ENCODE results near the gene NLGN1.

The NLGN1 gene

GRCh38 chr3:173933113-173933512 is 535.6 kb downstream of the NLGN1 start:
- no peaks in the 10 kb centered on the region for H3K27me3 ChIP-seq (ENCODE audit: insufficient read depth, low read length)
- H3K9ac ChIP-seq (ENCODE audit: low read length): no peak overlapping the region
- H3K4ac ChIP-seq (ENCODE audit: low read depth, low read length): no peak overlapping the region
- H2AFZ ChIP-seq (ENCODE audit: insufficient read depth, low read length, poor library complexity): no peak overlapping the region
- no peak overlapping the region for H2AK5ac ChIP-seq (ENCODE audit: low read length)
- H3K4me1 ChIP-seq (ENCODE audit: control insufficient read depth in 1 of 2, insufficient read depth in 2 of 2, low read length in 2 of 2): no peaks in the 10 kb centered on the region
- no peak overlapping the region for H2BK12ac ChIP-seq (ENCODE audit: low read length)
- H3K79me2 ChIP-seq (ENCODE audit: control insufficient read depth, insufficient read depth, low read length, poor library complexity): no peaks in the 10 kb centered on the region
- H4K8ac ChIP-seq (ENCODE audit: low read depth, low read length): no peak overlapping the region
- no peak overlapping the region for H3K4me2 ChIP-seq (ENCODE audit: low read length)
- no peaks in the 10 kb centered on the region for H3K9me3 ChIP-seq (ENCODE audit: insufficient read depth, low read depth, low read length)
- H2BK5ac ChIP-seq (ENCODE audit: low read depth, low read length, poor library complexity): no peak overlapping the region
- no CpG with 5 or more reads among the region's 1 CpG for WGBS (ENCODE audit: extremely low coverage, insufficient coverage, insufficient read length)
- H3K27ac ChIP-seq (ENCODE audit: low read depth, low read length): no peak overlapping the region
- H3K4me3 ChIP-seq (ENCODE audit: low read depth, low read length): no peak overlapping the region
- no peak overlapping the region for H2BK120ac ChIP-seq (ENCODE audit: insufficient read depth, low read length, poor library complexity)
- no peaks in the 10 kb centered on the region for H3K36me3 ChIP-seq (ENCODE audit: control insufficient read depth in 1 of 2, insufficient read depth in 2 of 2, low read length in 2 of 2)
- H3K14ac ChIP-seq (ENCODE audit: low read length): no peak overlapping the region
- H3K18ac ChIP-seq (ENCODE audit: low read length): no peak overlapping the region
- no peaks in the 10 kb centered on the region for H3K79me1 ChIP-seq (ENCODE audit: low read length)
- no peak overlapping the region for H3K23ac ChIP-seq (ENCODE audit: low read length)
- no peak overlapping the region for H4K91ac ChIP-seq (ENCODE audit: low read depth, low read length)
- no peak overlapping the region for H4K12ac ChIP-seq (ENCODE audit: low read depth, low read length)
- no peak for DNase-seq

- H3K27ac ChIP-seq (ENCODE audit: low read depth, low read length): no peak overlapping the region
- no peak overlapping the region for H4K12ac ChIP-seq (ENCODE audit: low read depth, low read length)
- no peak overlapping the region for H4K91ac ChIP-seq (ENCODE audit: low read depth, low read length)
- no peak overlapping the region for H3K9ac ChIP-seq (ENCODE audit: low read length)
- H3K4me2 ChIP-seq (ENCODE audit: low read length): no peak overlapping the region
- H3K9me3 ChIP-seq (ENCODE audit: insufficient read depth, low read depth, low read length): no peaks in the 10 kb centered on the region
- no peak overlapping the region for H2BK5ac ChIP-seq (ENCODE audit: low read depth, low read length, poor library complexity)
- H3K36me3 ChIP-seq (ENCODE audit: control insufficient read depth in 1 of 2, insufficient read depth in 2 of 2, low read length in 2 of 2): no peaks in the 10 kb centered on the region
- H3K23ac ChIP-seq (ENCODE audit: low read length): no peak overlapping the region
- no peak overlapping the region for H2BK120ac ChIP-seq (ENCODE audit: insufficient read depth, low read length, poor library complexity)
- whole genome bisulfite sequencing (ENCODE audit: extremely low coverage, insufficient coverage, insufficient read length): no CpG with 5 or more reads among the region's 2 CpGs
- H2AFZ ChIP-seq (ENCODE audit: insufficient read depth, low read length, poor library complexity): no peak overlapping the region
- H3K4me3 ChIP-seq (ENCODE audit: low read depth, low read length): no peak overlapping the region
- H3K79me1 ChIP-seq (ENCODE audit: low read length): no peaks in the 10 kb centered on the region
- H3K79me2 ChIP-seq (ENCODE audit: control insufficient read depth, insufficient read depth, low read length, poor library complexity): no peaks in the 10 kb centered on the region
- H4K8ac ChIP-seq (ENCODE audit: low read depth, low read length): no peak overlapping the region
- H2AK5ac ChIP-seq (ENCODE audit: low read length): no peak overlapping the region
- H3K14ac ChIP-seq (ENCODE audit: low read length): no peak overlapping the region
- H3K18ac ChIP-seq (ENCODE audit: low read length): no peak overlapping the region
- DNase-seq: no peak
- H3K4ac ChIP-seq (ENCODE audit: low read depth, low read length): no peak overlapping the region
- no peak overlapping the region for H2BK12ac ChIP-seq (ENCODE audit: low read length)
- no peaks in the 10 kb centered on the region for H3K27me3 ChIP-seq (ENCODE audit: insufficient read depth, low read length)
- no peaks in the 10 kb centered on the region for H3K4me1 ChIP-seq (ENCODE audit: control insufficient read depth in 1 of 2, insufficient read depth in 2 of 2, low read length in 2 of 2)
These were observed 538.8 kb downstream of the NLGN1 start for GRCh38 chr3:173936316-173936715.

- H3K79me1 ChIP-seq (ENCODE audit: low read length): no peaks in the 10 kb centered on the region
- no peak overlapping the region for H4K91ac ChIP-seq (ENCODE audit: low read depth, low read length)
- H3K4me1 ChIP-seq (ENCODE audit: control insufficient read depth in 1 of 2, insufficient read depth in 2 of 2, low read length in 2 of 2): no peaks in the 10 kb centered on the region
- H2AFZ ChIP-seq (ENCODE audit: insufficient read depth, low read length, poor library complexity): no peak overlapping the region
- no peaks in the 10 kb centered on the region for H3K27me3 ChIP-seq (ENCODE audit: insufficient read depth, low read length)
- H3K79me2 ChIP-seq (ENCODE audit: control insufficient read depth, insufficient read depth, low read length, poor library complexity): no peaks in the 10 kb centered on the region
- H3K36me3 ChIP-seq (ENCODE audit: control insufficient read depth in 1 of 2, insufficient read depth in 2 of 2, low read length in 2 of 2): no peaks in the 10 kb centered on the region
- no peak overlapping the region for H4K12ac ChIP-seq (ENCODE audit: low read depth, low read length)
- H3K18ac ChIP-seq (ENCODE audit: low read length): no peak overlapping the region
- no peak overlapping the region for H2BK120ac ChIP-seq (ENCODE audit: insufficient read depth, low read length, poor library complexity)
- H3K23ac ChIP-seq (ENCODE audit: low read length): no peak overlapping the region
- H3K9ac ChIP-seq (ENCODE audit: low read length): no peak overlapping the region
- H2BK5ac ChIP-seq (ENCODE audit: low read depth, low read length, poor library complexity): no peak overlapping the region
- no peak overlapping the region for H3K4ac ChIP-seq (ENCODE audit: low read depth, low read length)
- no peak overlapping the region for H3K27ac ChIP-seq (ENCODE audit: low read depth, low read length)
- no CpG with 5 or more reads among the region's 4 CpGs for WGBS (ENCODE audit: extremely low coverage, insufficient coverage, insufficient read length)
- no peak overlapping the region for H2BK12ac ChIP-seq (ENCODE audit: low read length)
- no peak overlapping the region for H3K4me2 ChIP-seq (ENCODE audit: low read length)
- H3K14ac ChIP-seq (ENCODE audit: low read length): no peak overlapping the region
- no peaks in the 10 kb centered on the region for H3K9me3 ChIP-seq (ENCODE audit: insufficient read depth, low read depth, low read length)
- no peak overlapping the region for H3K4me3 ChIP-seq (ENCODE audit: low read depth, low read length)
- no peak overlapping the region for H4K8ac ChIP-seq (ENCODE audit: low read depth, low read length)
- no peak overlapping the region for H2AK5ac ChIP-seq (ENCODE audit: low read length)
- DNase-seq: no peak
These were observed 540.6 kb downstream of the NLGN1 start for GRCh38 chr3:173938159-173938558.

- Histone ChIP-seq H3K9ac (ENCODE audit: low read length) (no peak overlapping the region), H4K91ac (ENCODE audit: low read depth, low read length) (no peak overlapping the region), H3K14ac (ENCODE audit: low read length) (no peak overlapping the region), H3K79me1 (ENCODE audit: low read length) (no peaks in the 10 kb centered on the region), H3K9me3 (ENCODE audit: insufficient read depth, low read depth, low read length) (no peaks in the 10 kb centered on the region), H2AFZ (ENCODE audit: insufficient read depth, low read length, poor library complexity) (no peak overlapping the region), H3K27ac (ENCODE audit: low read depth, low read length) (no peak overlapping the region), H3K18ac (ENCODE audit: low read length) (no peak overlapping the region), H4K12ac (ENCODE audit: low read depth, low read length) (no peak overlapping the region), H3K79me2 (ENCODE audit: control insufficient read depth, insufficient read depth, low read length, poor library complexity) (no peaks in the 10 kb centered on the region), H2BK120ac (ENCODE audit: insufficient read depth, low read length, poor library complexity) (no peak overlapping the region), H3K27me3 (ENCODE audit: insufficient read depth, low read length) (no peaks in the 10 kb centered on the region), H2BK12ac (ENCODE audit: low read length) (no peak overlapping the region), H2BK5ac (ENCODE audit: low read depth, low read length, poor library complexity) (no peak overlapping the region), H3K4me2 (ENCODE audit: low read length) (no peak overlapping the region), H2AK5ac (ENCODE audit: low read length) (no peak overlapping the region), H3K4me1 (ENCODE audit: control insufficient read depth in 1 of 2, insufficient read depth in 2 of 2, low read length in 2 of 2) (no peaks in the 10 kb centered on the region), H3K4me3 (ENCODE audit: low read depth, low read length) (no peak overlapping the region), H3K23ac (ENCODE audit: low read length) (no peak overlapping the region), H4K8ac (ENCODE audit: low read depth, low read length) (no peak overlapping the region), H3K36me3 (ENCODE audit: control insufficient read depth in 1 of 2, insufficient read depth in 2 of 2, low read length in 2 of 2) (no peaks in the 10 kb centered on the region), H3K4ac (ENCODE audit: low read depth, low read length) (no peak overlapping the region)
- no peak for DNase-seq
- WGBS (ENCODE audit: extremely low coverage, insufficient coverage, insufficient read length): no CpG with 5 or more reads among the region's 2 CpGs
These were observed 541.1 kb downstream of the NLGN1 start for GRCh38 chr3:173938616-173939015.
